Transverse colon (tissue), 3 donors: ENCODE data around the gene AS3MT.

Experiments used
- POLR2A ChIP-seq: fragments of 450-650 bp; IDR thresholded peaks from one replicate; pipeline ENCODE4 v1.6.1; 2016; ENCODE audit warnings: antibody characterized with exemption, mild to moderate bottlenecking, moderate library complexity
- TF ChIP-seq, protein P1 (sequence below), 5 experiments: fragments of 200-600 bp in 3 of 5; fragments of 450-650 bp in 2 of 5; sonication (generic) in 3 of 5; IDR thresholded peaks; 1 replicate in 2 of 5; 2 replicates in 3 of 5; pipeline ENCODE4 v1.5.1; 2016 to 2017; ENCODE audit warnings: antibody characterized with exemption in 5 of 5, inconsistent platforms in 3 of 5, mild to moderate bottlenecking in 2 of 5, moderate library complexity in 1 of 5

DNA sequence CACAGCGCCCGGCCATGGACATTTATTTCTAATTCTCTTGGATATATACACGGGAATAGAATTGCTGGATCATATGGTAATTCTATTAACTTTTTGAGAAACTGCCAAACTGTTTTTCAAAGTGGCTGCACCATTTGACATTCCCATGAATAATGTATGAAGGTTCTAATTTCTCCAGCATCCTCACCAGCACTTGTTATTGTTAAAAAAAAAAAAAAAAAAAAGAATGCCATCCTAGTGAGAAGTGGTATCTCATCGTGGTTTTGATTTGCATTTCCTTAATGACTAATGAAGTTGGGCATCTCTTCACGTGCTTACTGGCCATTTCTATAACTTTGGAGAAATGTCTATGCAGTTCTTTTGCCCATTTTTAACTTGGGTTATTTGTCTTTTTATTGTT lies 62.4 kb downstream of the AS3MT start:
- TF ChIP-seq, protein P1, sequence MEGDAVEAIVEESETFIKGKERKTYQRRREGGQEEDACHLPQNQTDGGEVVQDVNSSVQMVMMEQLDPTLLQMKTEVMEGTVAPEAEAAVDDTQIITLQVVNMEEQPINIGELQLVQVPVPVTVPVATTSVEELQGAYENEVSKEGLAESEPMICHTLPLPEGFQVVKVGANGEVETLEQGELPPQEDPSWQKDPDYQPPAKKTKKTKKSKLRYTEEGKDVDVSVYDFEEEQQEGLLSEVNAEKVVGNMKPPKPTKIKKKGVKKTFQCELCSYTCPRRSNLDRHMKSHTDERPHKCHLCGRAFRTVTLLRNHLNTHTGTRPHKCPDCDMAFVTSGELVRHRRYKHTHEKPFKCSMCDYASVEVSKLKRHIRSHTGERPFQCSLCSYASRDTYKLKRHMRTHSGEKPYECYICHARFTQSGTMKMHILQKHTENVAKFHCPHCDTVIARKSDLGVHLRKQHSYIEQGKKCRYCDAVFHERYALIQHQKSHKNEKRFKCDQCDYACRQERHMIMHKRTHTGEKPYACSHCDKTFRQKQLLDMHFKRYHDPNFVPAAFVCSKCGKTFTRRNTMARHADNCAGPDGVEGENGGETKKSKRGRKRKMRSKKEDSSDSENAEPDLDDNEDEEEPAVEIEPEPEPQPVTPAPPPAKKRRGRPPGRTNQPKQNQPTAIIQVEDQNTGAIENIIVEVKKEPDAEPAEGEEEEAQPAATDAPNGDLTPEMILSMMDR (IDR thresholded peaks at IDR 0.05): no peak
- no peak for TF ChIP-seq POLR2A
